GM15510 (cell line): Measurements from ENCODE around the gene TOX2.

Source experiments
- POLR2A ChIP-seq: IDR thresholded peaks from 3 replicates; pipeline ENCODE4 v1.6.1; 2011; ENCODE audit warnings: borderline replicate concordance; ENCODE audit not compliant: insufficient read length; ENCODE audit errors: extremely low read depth

TOX2 gene

DNA sequence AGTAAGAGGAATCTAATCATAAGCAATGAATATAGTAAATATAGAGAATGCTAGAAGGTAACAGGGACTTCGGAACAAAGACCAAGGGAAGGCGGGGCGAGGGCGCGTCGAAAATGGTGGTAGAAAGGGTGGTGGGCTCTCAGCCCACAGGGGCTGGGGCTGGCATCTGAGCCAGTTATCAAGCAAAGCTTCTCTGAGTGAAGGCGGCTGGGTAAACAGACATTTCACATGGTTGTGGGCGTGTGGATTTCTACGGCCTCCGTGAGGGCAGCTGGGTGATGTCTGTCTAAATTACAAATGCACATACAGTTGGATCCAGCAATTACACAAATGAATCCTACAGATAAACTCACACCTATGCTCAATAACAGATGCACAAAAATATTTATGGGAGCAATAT, 56.6 kb downstream of the TOX2 start:
- TF ChIP-seq POLR2A = no peak

DNA sequence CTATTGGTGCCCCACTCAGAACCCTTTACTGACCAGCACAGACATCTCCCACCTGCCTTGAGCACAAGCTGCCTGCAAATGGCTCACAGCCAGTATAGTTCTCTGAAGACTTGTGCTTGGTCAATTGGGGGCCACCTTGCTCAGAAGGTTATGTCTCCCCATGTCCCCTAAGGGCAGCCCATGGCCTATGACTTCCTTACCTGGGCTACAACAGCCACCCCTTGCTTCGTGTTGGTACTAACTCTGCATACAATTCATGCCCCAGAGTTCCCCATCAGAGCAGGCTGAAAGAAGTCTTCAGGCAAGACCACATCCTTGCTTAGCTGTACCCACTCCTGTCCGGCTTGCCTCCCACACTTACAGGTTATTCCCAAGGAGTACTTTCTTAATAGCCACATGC, 57.4 kb downstream of the TOX2 start:
- no peak for TF ChIP-seq POLR2A

DNA sequence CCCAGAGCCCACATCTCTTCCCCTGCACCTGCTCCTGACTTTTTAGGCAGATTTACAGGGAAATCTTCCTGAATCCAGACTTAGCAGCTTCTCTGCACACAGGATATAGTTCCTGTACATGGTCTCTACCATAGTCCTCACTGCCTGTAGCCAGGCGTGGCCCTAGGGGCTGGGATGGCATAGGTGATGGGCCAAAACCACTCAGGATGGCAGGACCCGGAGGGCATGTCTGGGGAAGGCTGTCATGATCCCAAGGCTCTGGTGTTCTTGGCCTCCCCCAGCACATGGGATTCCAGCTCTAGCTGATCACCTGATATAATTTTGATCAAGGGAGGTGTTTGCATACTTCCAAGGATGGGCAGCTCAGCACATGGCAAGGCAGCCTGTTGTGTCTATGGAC, 58.0 kb downstream of the TOX2 start:
- no peak for TF ChIP-seq POLR2A

DNA sequence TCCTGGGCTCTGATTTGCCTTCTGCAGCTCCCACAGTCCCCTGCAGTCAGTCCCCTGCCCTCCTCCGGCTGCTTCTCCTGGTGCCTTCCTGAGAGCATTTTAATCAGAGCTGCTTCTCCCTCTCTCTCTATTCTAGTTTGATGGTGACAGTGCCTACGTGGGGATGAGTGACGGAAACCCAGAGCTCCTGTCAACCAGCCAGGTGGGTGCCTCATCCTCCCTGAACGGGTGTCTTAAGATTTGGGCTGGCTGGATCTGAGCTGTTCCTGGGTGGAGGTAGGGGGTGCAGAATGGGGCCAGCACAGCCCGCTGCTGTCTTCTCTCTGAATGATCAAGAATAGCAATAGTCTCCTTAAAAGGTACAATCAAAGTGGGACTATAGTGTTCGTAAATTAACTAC, 58.6 kb downstream of the TOX2 start:
- no peak for TF ChIP-seq POLR2A

DNA sequence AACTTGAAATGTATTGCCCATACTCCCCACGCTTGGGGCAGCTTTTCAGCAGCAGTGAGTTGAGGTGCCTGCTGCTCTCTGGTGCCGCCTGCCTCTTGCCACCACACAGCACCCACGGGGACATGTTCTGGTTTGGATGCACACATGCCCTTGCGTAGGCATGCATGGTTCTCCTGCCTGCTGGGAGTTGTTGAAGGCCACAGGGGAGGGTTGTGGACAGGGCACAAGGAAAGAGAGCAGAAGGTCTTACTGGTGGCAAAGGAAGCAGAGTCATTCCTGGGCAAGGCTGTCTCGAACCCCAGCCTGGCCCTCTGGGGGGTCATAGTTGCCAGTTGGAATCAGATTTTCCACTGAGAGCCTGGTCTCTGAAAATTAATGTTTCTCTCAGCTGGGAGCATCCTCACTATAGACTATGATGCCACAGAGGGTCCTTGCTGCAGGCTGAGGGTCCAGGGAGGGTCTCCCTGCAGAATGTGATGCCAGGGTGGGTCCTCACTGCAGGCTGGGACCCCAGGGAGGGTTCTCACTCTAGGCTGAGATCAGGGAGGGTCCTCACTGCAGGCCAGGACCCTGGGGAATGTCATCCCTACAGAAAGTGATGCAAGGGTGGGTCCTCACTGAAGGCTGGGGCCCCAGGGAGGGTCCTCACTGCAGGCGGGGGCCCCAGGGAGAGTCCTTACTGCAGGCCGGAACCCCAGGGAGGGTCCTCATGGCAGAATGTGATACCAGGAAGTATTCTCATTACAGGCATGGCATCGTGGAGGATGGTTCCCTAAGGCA, 59.2 kb downstream of the TOX2 start:
- no peak for TF ChIP-seq POLR2A

DNA sequence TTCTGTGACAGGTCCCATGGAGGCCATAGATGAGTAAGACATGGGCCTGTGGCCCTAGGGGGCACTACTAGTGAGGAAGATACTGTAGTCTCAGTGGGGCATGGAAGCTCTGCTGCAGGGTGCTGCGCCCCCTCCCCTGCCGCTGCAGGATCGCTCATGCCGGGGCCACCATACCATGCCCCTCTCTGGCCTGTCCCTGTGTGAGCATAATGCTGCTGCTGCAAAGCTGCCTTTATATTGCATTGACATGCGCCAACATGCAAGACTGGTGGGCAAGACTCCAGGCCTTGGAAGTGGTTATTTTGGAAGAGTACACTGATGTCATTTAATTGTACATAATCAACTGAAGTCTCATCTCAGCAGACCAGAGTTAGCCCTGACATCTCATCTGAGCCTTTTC, 60.0 kb downstream of the TOX2 start:
- TF ChIP-seq POLR2A = no peak

DNA sequence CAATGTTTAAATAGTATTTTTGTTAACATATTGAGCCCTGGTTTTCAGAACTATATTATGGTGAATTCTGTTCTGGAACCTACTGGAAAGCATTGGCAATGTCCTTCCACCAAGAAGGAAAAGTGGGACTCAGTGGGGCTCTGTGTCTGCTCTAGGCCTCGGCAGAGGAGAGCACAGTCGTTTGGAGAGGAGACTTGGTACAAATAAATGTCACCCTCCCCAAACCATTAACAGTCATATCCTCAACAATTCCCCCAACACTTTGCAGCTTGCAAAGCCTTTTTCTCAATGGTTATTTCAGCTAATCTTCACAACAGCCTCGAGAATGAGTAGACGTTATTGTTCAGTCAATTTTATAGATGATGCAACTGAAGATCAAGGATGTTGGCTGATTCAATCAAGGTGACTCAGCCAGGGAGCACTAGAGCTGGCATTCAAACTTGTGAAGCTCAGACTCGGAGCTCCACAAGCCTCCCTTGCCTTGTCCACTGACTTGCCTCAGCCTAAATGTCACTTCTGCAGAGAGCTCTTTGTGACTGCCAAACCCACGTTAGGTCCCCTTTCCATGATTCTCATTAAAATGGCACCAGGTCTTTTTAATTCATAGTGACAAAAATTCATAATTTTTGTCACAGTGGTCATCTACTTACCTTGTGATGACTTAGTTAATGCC, 60.6 kb downstream of the TOX2 start:
- TF ChIP-seq POLR2A = no peak

DNA sequence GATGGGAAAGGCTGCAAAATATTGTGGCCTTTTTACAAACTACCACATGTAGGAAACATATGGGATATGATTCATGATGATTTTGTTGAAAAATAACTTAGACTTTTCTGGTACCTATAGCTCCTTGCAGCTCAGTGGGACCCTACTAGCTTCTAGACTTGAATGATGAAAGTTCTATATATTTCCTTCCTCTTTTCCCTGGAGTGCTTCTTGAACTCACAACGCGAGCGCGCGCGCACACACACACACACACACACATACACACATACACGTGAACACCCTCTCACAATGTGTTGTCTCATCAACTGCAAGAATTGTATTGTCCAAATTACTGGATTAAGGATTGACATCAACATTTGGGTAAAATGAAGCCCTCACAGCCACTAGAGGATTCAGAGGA, 61.9 kb downstream of the TOX2 start:
- no peak for TF ChIP-seq POLR2A

DNA sequence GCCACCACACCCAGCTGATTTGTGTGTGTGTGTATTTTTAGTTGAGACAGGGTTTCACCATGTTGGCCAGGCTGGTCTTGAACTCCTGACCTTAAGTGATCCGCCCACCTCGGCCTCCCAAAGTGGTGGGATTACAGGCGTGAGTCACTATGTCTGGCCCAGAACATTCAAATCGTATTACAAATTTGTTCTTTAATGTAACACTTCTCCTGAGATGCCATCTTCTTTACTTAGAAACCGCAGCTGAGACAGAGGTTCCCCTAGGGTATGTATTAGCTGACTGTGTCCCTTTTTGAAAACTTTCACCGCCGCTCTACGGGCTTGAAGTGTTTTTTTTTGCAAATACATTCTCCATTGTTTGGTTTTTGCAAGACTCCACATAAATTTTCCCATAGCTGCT, 62.6 kb downstream of the TOX2 start:
- no peak for TF ChIP-seq POLR2A

DNA sequence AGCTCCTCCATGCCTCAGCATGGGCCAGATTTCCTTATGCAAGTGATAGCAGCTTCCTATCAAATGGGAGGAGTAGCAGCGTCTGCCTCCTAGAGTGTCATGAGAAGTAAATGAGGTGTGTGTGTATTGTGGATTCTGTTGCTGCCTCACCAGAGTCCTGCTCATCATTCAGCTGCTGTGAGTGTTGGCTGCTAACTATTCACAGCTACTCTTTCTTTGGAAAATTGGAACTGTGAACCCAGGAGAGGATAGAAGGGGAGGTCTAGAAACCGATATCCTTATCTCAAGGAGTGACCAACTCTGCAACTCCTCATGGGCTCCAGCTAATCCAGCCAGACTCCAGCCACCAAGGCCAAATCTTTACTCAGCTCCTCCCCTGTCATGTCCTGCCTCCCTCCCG, 63.3 kb downstream of the TOX2 start:
- no peak for TF ChIP-seq POLR2A

DNA sequence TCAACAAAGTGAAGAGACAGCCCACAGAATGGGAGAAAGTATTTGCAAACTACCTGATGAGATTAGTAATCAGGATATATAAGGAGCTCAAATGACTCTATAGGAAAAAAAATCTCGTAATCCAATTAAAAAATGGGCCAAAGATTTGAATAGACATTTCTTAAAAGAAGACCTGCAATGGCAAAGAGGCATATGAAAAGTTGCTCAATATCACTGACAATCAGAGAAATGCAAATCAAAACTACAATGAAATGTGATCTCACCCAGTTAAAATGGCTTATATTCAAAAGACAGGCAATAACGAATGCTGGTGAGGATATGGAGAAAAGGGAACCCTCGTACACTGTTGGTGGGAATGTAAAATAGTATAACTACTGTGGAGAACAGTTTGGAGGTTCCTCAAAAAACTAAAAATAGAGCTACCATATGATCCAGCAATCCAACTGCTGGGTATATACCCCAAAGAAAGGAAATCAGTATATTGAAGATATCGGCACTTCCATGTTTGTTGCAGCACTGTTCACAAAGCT, 65.0 kb downstream of the TOX2 start:
- no peak for TF ChIP-seq POLR2A

DNA sequence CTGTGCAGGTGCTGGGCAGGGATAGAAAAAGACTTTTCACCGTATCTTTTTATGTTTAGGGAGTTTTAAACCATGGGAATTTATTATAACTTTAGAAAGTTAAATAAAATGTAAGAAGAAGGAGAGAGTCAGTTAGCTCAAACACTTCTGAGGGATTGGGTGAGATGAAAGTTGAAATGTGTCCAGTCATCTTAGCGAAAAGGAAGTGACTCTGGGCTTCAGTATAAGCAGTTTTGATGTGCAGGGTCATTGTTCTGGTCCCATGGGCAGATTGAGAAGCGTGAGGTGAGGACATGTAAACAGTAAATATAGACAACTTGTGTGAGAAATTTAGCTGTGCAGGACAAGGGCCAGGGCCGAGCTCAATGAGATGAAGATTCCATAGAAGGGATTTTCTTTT, 66.9 kb downstream of the TOX2 start:
- no peak for TF ChIP-seq POLR2A

DNA sequence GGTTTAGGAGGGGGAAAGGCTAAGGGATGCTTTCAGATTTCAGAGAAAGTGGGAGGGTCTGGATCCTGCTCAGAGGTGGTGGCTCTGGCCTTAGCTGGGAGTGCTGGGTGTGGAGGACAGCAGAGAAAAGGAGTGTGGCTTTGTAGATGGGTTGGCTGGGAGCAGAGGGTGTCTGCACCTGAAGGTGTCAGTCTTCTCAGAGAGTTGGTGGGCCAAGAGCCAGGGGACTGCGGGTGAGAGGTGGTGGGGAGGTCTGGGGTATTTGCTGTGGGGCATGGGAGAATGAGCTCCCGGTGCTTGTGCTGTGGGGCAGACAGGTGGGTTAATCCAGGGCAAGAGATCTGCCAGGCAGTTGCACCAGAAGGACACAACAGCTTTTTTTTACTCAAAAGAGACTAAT, 67.4 kb downstream of the TOX2 start:
- TF ChIP-seq POLR2A = no peak

DNA sequence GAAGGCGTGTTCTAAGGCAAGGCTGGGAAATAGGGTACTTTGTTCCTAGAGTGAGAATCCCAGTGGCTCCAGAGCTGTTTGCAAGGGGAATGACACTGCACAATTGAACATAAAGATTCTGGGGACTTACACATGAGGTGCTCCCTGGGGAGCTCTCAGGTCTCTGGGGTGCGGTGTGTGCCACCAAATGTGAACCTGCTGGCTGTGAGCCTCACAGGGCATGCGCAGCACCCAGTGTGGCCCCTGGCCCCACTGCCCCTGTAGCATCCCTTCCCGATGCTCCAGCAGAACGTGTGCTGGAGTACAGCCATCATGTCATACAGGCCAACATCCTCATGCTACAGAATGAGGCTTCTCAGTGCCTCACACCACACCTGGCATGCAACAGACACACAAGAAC, 68.2 kb downstream of the TOX2 start:
- TF ChIP-seq POLR2A = no peak

DNA sequence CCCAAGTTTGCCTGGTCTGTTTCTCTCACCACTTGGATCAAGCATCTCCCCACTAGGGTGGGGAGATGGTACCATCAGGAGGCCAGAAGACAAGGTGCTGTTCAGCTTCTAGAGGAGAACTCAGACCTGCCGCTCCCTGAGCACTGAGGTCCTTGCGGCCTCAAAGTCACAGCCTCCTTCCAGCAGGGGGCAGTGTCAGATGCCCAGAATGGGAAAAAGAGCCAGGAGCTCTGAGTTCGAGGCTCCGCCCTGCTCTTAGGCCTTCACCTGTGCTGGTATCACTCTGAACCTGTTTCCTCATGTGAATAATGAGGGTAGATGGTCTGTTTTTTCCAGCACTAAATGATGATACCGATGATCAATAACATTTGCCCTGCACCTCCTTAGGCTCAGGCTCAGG, 68.7 kb downstream of the TOX2 start:
- TF ChIP-seq POLR2A = no peak

DNA sequence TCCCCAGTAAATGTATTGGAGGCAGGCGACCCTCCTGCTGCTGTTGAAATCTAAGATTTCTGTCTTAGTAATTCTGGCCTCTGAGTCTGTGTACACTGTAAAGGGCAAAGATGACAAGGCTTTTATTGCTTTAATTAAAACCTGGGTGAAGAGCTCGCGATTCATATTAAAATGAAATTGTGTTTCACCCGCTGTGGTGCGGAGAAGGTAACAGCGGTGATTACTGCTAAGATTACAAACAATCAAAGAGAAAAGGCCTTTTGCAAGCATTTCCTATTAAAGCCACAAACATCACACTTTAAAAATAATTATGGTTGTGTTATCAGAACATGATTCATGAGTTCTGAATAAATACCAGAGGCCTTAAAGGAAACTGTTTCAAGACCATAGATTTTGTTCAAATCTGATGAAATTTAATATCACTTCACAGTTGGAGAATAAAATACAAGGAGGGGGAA, 69.3 kb downstream of the TOX2 start:
- no peak for TF ChIP-seq POLR2A
